ENCODE data around the gene RHBDL1. TPM values are rescaled to one million over a fixed set of nuclear protein-coding genes. Genes with fewer than 3 reads are reported as not detected.

The RHBDL1 gene
- total RNA-seq, 1 experiment from 2014 or later = 2.9 TPM

- no peaks in the 10 kb centered on the region for H3K9me3 ChIP-seq
- H3K4me3 Mint-ChIP-seq (ENCODE audit: unreplicated experiment) = peak overlapping the region; percentile 40
- no peak overlapping the region for H3K27ac Mint-ChIP-seq (ENCODE audit: unreplicated experiment)
- ChIA-PET POLR2A (no interaction called here), CTCF (interaction anchor here (0.6 kb wide), 1 partner anchor 10 kb away, joined by 5 read pairs; the partner anchor contains the start of gene STUB1)
- H3K27me3 Mint-ChIP-seq (ENCODE audit: insufficient read depth, unreplicated experiment) = no peaks in the 10 kb centered on the region
- no peak for DNase-seq
- H3K4me3 ChIP-seq (ENCODE audit: low read depth, low read length) = no peak overlapping the region
- no peaks in the 10 kb centered on the region for H3K4me1 Mint-ChIP-seq (ENCODE audit: low read depth, unreplicated experiment)
- no peaks in the 10 kb centered on the region; the same call in 1 of the 2 replicates for H3K4me1 ChIP-seq
- TSS peak; percentile 4 for BruUV-seq (replicated peaks)
- H3K9me3 Mint-ChIP-seq (ENCODE audit: unreplicated experiment) = no peaks in the 10 kb centered on the region
- H3K36me3 Mint-ChIP-seq (ENCODE audit: insufficient read depth, unreplicated experiment) = peaks cover 17% of the 10 kb centered on the region
- no peak for TF ChIP-seq CTCF (IDR thresholded peaks at IDR 0.05; ENCODE audit: insufficient read depth in 1 of 2, low read depth in 1 of 2, low read length in 1 of 2, severe bottlenecking in 1 of 2, unreplicated experiment in 1 of 2)
- no peaks in the 10 kb centered on the region for H3K27me3 ChIP-seq (replicated peaks; ENCODE audit: control insufficient read depth, insufficient read depth, low read length)
- intact Hi-C loops (cut with micrococcal nuclease; ENCODE audit: unreplicated experiment) = no loop called here
- H3K36me3 ChIP-seq (ENCODE audit: control insufficient read depth, insufficient read depth, low read length) = peaks cover 5% of the 10 kb centered on the region
These were observed 4.8 kb upstream of the RHBDL1 start for GRCh38 chr16:670485-671352.

- ChIA-PET POLR2A (no interaction called here), CTCF (interaction anchor here (0.6 kb wide), 1 partner anchor 9 kb away, joined by 5 read pairs; the partner anchor contains the start of gene STUB1)
- H3K27me3 ChIP-seq (replicated peaks; ENCODE audit: control insufficient read depth, insufficient read depth, low read length) = no peaks in the 10 kb centered on the region
- intact Hi-C loops (cut with micrococcal nuclease; ENCODE audit: unreplicated experiment) = no loop called here
- H3K4me1 ChIP-seq = no peaks in the 10 kb centered on the region; the same call in 1 of the 2 replicates
- H3K27me3 Mint-ChIP-seq (ENCODE audit: insufficient read depth, unreplicated experiment) = no peaks in the 10 kb centered on the region
- H3K27ac Mint-ChIP-seq (ENCODE audit: unreplicated experiment) = no peak overlapping the region
- H3K4me3 Mint-ChIP-seq (ENCODE audit: unreplicated experiment) = peak overlapping the region; percentile 40
- no peak overlapping the region for H3K4me3 ChIP-seq (ENCODE audit: low read depth, low read length)
- H3K4me1 Mint-ChIP-seq (ENCODE audit: low read depth, unreplicated experiment) = no peaks in the 10 kb centered on the region
- no peak for TF ChIP-seq CTCF (IDR thresholded peaks at IDR 0.05; ENCODE audit: insufficient read depth in 1 of 2, low read depth in 1 of 2, low read length in 1 of 2, severe bottlenecking in 1 of 2, unreplicated experiment in 1 of 2)
- peaks cover 17% of the 10 kb centered on the region for H3K36me3 Mint-ChIP-seq (ENCODE audit: insufficient read depth, unreplicated experiment)
- DNase-seq = no peak
- H3K36me3 ChIP-seq (ENCODE audit: control insufficient read depth, insufficient read depth, low read length) = peaks cover 5% of the 10 kb centered on the region
- BruUV-seq (replicated peaks) = no TSS peak
- H3K9me3 ChIP-seq = no peaks in the 10 kb centered on the region
- no peaks in the 10 kb centered on the region for H3K9me3 Mint-ChIP-seq (ENCODE audit: unreplicated experiment)
These were observed 3.9 kb upstream of the RHBDL1 start for GRCh38 chr16:671353-672131.

- Mint-ChIP-seq H3K27me3 (ENCODE audit: insufficient read depth, unreplicated experiment) (no peaks in the 10 kb centered on the region), H3K9me3 (ENCODE audit: unreplicated experiment) (no peaks in the 10 kb centered on the region), H3K4me3 (ENCODE audit: unreplicated experiment) (no peak overlapping the region), H3K27ac (ENCODE audit: unreplicated experiment) (no peak overlapping the region), H3K36me3 (ENCODE audit: insufficient read depth, unreplicated experiment) (peaks cover 17% of the 10 kb centered on the region), H3K4me1 (ENCODE audit: low read depth, unreplicated experiment) (no peaks in the 10 kb centered on the region)
- no peaks in the 10 kb centered on the region; the same call in 1 of the 2 replicates for H3K4me1 ChIP-seq
- intact Hi-C loops (cut with micrococcal nuclease; ENCODE audit: unreplicated experiment) = no loop called here
- H3K27me3 ChIP-seq (replicated peaks; ENCODE audit: control insufficient read depth, insufficient read depth, low read length) = no peaks in the 10 kb centered on the region
- POLR2A ChIA-PET = no interaction called here
- DNase-seq = no peak
- CTCF ChIA-PET = no interaction called here
- no peaks in the 10 kb centered on the region for H3K9me3 ChIP-seq
- TF ChIP-seq CTCF (IDR thresholded peaks at IDR 0.05; ENCODE audit: insufficient read depth in 1 of 2, low read depth in 1 of 2, low read length in 1 of 2, severe bottlenecking in 1 of 2, unreplicated experiment in 1 of 2) = no peak
- BruUV-seq (replicated peaks) = TSS peak; percentile 3
- H3K4me3 ChIP-seq (ENCODE audit: low read depth, low read length) = no peak overlapping the region
- H3K36me3 ChIP-seq (ENCODE audit: control insufficient read depth, insufficient read depth, low read length) = peaks cover 5% of the 10 kb centered on the region
These were observed 3.1 kb upstream of the RHBDL1 start for GRCh38 chr16:672371-672770.

Measured in Caco-2 (cell line).